Sigmoid colon (tissue), 4 donors: ENCODE results near the gene POLR3A.

Experiments
- CTCF ChIP-seq, 4 experiments: fragments of 450-650 bp in 3 of 4; fragments of 200-600 bp in 1 of 4; IDR thresholded peaks; one replicate each; pipeline ENCODE4 v1.5.1; 2016 to 2019; ENCODE audit warnings: antibody characterized with exemption in 4 of 4, mild to moderate bottlenecking in 3 of 4, moderate library complexity in 2 of 4
- EP300 ChIP-seq, 4 donors: sonication (generic); formaldehyde crosslinking; IDR thresholded peaks; one replicate each; pipeline ENCODE4 v1.6.1; 2017; ENCODE audit warnings: antibody characterized with exemption in 4 of 4
- POLR2AphosphoS5 ChIP-seq, 4 donors: sonication (generic); formaldehyde crosslinking; IDR thresholded peaks; one replicate each; pipeline ENCODE4 v1.6.1; 2017; ENCODE audit warnings: antibody characterized with exemption in 4 of 4

DNA sequence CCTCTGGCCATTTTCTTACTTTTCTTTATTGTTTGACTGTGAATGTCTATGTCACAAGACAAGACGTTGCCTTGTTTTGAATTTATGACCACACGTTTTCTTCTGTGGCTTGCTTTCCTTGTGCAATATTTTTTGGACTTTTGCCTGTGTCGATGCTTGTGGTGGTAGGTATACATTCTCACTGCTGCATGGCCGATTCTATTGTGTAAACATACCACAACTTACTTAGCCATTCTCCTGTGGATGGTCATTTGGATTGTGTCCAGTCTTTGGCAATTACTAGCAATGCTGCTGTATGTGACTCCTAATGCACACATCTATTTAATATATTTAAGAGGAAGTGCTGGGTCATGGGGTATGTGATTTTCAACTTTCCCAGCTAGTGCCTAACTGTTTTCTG is 84.8 kb downstream of the POLR3A start:
- TF ChIP-seq POLR2AphosphoS5 (IDR thresholded peaks at IDR 0.05) (no peak), CTCF (IDR thresholded peaks at IDR 0.05) (no peak), EP300 (IDR thresholded peaks at IDR 0.05) (no peak)
